Activated CD4-positive, alpha-beta T cell treated with anti-CD3 and anti-CD28 coated beads for 36 hours (primary cell): ENCODE measurements around the gene RTP3. TPM values are rescaled to one million over a fixed set of nuclear protein-coding genes. Genes with fewer than 3 reads are reported as not detected.
"Not testable (repeated sequence)": the region's sequence is repeated elsewhere in the genome, so short reads cannot be mapped to it uniquely, and the experiment has no call there.

ENCODE experiments used
- ATAC-seq: fragments of 200-7000 bp; cut with Tn5 transposase; one replicate; pipeline ENCODE4 v1.10.0; 2021; ENCODE audit warnings: mild to moderate bottlenecking, moderate library complexity
- CTCF ChIA-PET: fragments of 350-600 bp; sonication (Branson Sonifier 250); formaldehyde crosslinking; loops from one replicate; lab custom pipeline; 2021; ENCODE audit warnings: antibody characterized with exemption; lab: Charles Lee
- POLR2A ChIA-PET: fragments of 350-600 bp; sonication (Branson Sonifier 250); formaldehyde crosslinking; loops from one replicate; lab custom pipeline; 2021; ENCODE audit warnings: antibody characterized with exemption, inconsistent platforms; lab: Charles Lee
- DNase-seq: peaks from one replicate; pipeline ENCODE4 v3.0.0-alpha.2; 2020
- H3K27ac Mint-ChIP-seq: one replicate; pipeline ENCODE4 v1.8.0; 2021; ENCODE audit warnings: mixed read lengths
- H3K27me3 Mint-ChIP-seq: one replicate; pipeline ENCODE4 v1.8.0; 2021; ENCODE audit warnings: mixed read lengths
- H3K36me3 Mint-ChIP-seq: one replicate; pipeline ENCODE4 v1.8.0; 2021; ENCODE audit warnings: low read depth, mixed read lengths
- H3K4me1 Mint-ChIP-seq: one replicate; pipeline ENCODE4 v1.8.0; 2021; ENCODE audit warnings: mixed read lengths
- H3K4me3 Mint-ChIP-seq: one replicate; pipeline ENCODE4 v1.8.0; 2021; ENCODE audit warnings: mild to moderate bottlenecking, moderate library complexity, mixed read lengths
- H3K9me3 Mint-ChIP-seq: one replicate; pipeline ENCODE4 v1.8.0; 2021; ENCODE audit warnings: low read depth, mixed read lengths
- intact Hi-C, 2 experiments: fragments of 100-400 bp; cut with DNase I in 1 of 2; cut with micrococcal nuclease in 1 of 2; formaldehyde crosslinking; loops; one replicate each; pipeline versions ENCODE4 v1.14.2 to v1.15.1; 2022 to 2024; cut with DNase I, micrococcal nuclease
- total RNA-seq, 2 experiments: library from RNA; stranded (reverse); gene quantifications; one replicate each; pipeline ENCODE4 v1.2.3, GENCODE V29; 2021

Gene RTP3
- total RNA-seq, 2 experiments from 2014 or later = not detected

GRCh38 chr3:46492890-46493547 is 4.8 kb upstream of the RTP3 start:
- DNase-seq = no peak
- ChIA-PET CTCF (interaction anchor here (1.1 to 1.3 kb wide), 3 partner anchors 65 to 139 kb away, joined by 3 to 6 read pairs (median 4); no protein-coding TSS in a partner anchor), POLR2A (no interaction called here)
- Mint-ChIP-seq H3K27ac (no peak overlapping the region), H3K9me3 (no peaks in the 10 kb centered on the region), H3K4me3 (no peak overlapping the region), H3K36me3 (no peaks in the 10 kb centered on the region), H3K4me1 (peaks cover 14% of the 10 kb centered on the region), H3K27me3 (no peaks in the 10 kb centered on the region)
- intact Hi-C loops = no loop called here
- no peak for ATAC-seq

DNA sequence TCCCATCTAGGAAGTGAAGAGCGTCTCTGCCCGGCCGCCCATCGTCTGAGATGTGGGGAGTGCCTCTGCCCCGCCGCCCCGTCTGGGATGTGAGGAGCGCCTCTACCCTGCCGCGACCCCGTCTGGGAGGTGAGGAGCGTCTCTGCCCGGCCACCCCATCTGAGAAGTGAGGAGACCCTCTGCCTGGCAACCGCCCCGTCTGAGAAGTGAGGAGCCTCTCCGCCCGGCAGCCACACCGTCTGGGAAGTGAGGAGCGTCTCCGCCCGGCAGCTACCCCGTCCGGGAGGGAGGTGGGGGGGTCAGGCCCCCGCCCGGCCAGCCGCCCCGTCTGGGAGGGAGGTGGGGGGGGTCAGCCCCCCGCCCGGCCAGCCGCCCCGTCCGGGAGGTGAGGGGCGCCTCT is 3.3 kb upstream of the RTP3 start:
- H3K36me3 Mint-ChIP-seq, intact Hi-C loops, H3K4me3 Mint-ChIP-seq, H3K4me1 Mint-ChIP-seq, POLR2A ChIA-PET, H3K9me3 Mint-ChIP-seq, H3K27ac Mint-ChIP-seq, CTCF ChIA-PET, DNase-seq, H3K27me3 Mint-ChIP-seq, ATAC-seq: not testable (repeated sequence)

- CTCF ChIA-PET = interaction anchor here (0.9 to 7.8 kb wide), 4 partner anchors 7 to 133 kb away, joined by 3 to 60 read pairs (median 13); no protein-coding TSS in a partner anchor
- Mint-ChIP-seq H3K36me3 (no peaks in the 10 kb centered on the region), H3K9me3 (no peaks in the 10 kb centered on the region), H3K27me3 (no peaks in the 10 kb centered on the region), H3K27ac (no peak overlapping the region), H3K4me3 (no peak overlapping the region), H3K4me1 (peaks cover 8% of the 10 kb centered on the region)
- POLR2A ChIA-PET = no interaction called here
- DNase-seq = no peak
- ATAC-seq = no peak
- intact Hi-C loops = loop anchor here (1.0 to 2.0 kb wide), 2 partner anchors 62 to 63 kb away; no protein-coding TSS in a partner anchor
These were observed 1.8 kb upstream of the RTP3 start for GRCh38 chr3:46495901-46496456.

DNA sequence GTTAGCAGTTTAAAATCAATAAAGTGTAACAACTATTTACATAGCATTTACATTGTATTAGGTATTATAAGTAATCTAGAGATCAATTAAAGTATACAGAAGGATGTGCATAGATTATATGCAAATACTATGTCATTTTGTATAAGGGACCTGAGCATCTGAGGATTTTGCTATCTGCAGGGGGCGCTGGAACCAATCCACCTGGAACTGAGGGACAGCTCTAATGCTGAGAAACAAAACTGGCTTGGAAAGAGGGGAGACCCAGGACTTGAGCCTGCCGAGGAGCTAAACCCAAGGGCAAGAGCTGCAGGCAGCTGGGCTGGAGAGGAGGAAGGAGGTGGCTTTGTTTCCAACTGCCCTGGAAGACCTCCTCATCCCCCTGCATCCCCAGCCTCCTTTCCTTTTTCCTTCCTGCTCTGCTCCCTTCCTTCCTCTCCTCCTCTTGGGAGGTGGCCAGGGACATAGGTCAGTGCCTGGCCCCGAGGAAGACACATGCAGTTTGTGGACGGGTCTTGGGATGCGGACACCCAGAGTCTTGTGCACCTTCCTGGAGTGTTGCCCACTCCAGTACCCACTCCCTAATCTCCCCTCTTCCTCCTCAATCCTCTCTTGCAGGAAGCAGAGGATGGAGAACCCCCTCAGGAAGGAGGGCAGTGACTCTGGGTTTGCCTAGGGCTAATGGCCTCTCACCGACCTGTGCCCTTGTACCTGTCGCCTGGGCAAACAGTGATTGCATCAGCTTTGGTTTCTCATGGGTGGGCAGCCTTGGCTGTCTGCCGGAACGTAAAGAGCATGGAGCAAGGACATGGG is 825 bp upstream of the RTP3 start:
- no peaks in the 10 kb centered on the region for H3K9me3 Mint-ChIP-seq
- POLR2A ChIA-PET = no interaction called here
- no peaks in the 10 kb centered on the region for H3K36me3 Mint-ChIP-seq
- ATAC-seq = peak; percentile 53
- no peaks in the 10 kb centered on the region for H3K27me3 Mint-ChIP-seq
- H3K4me3 Mint-ChIP-seq = no peak overlapping the region
- DNase-seq = peak; percentile 71
- intact Hi-C loops = loop anchor here (1.0 to 2.0 kb wide), 2 partner anchors 61 to 62 kb away; no protein-coding TSS in a partner anchor
- H3K4me1 Mint-ChIP-seq = peaks cover 9% of the 10 kb centered on the region
- CTCF ChIA-PET = interaction anchor here (0.7 to 7.8 kb wide), 9 partner anchors 8 to 1133 kb away, joined by 3 to 60 read pairs (median 4); no protein-coding TSS in a partner anchor
- no peak overlapping the region for H3K27ac Mint-ChIP-seq

GRCh38 chr3:46498916-46499519 is 1.2 kb downstream of the RTP3 start:
- POLR2A ChIA-PET = no interaction called here
- ATAC-seq = no peak
- CTCF ChIA-PET = interaction anchor here (0.5 to 7.8 kb wide), 7 partner anchors 10 to 452 kb away, joined by 3 to 60 read pairs (median 3); no protein-coding TSS in a partner anchor
- Mint-ChIP-seq H3K9me3 (no peaks in the 10 kb centered on the region), H3K4me1 (peaks cover 20% of the 10 kb centered on the region), H3K36me3 (no peaks in the 10 kb centered on the region), H3K27ac (no peak overlapping the region), H3K27me3 (no peaks in the 10 kb centered on the region), H3K4me3 (no peak overlapping the region)
- intact Hi-C loops = no loop called here
- DNase-seq = no peak

- H3K4me3 Mint-ChIP-seq = no peak overlapping the region
- no peak overlapping the region for H3K27ac Mint-ChIP-seq
- intact Hi-C loops = loop anchor here in 1 of 2 experiments (5.0 kb wide), 1 partner anchor 36 kb away; no protein-coding TSS in a partner anchor
- CTCF ChIA-PET = interaction anchor here (0.7 to 7.8 kb wide), 3 partner anchors 12 to 163 kb away, joined by 4 to 60 read pairs (median 9); no protein-coding TSS in a partner anchor
- no peaks in the 10 kb centered on the region for H3K9me3 Mint-ChIP-seq
- no peaks in the 10 kb centered on the region for H3K27me3 Mint-ChIP-seq
- no peaks in the 10 kb centered on the region for H3K36me3 Mint-ChIP-seq
- POLR2A ChIA-PET = no interaction called here
- ATAC-seq = no peak
- no peak for DNase-seq
- peaks cover 32% of the 10 kb centered on the region for H3K4me1 Mint-ChIP-seq
These were observed 3.2 kb downstream of the RTP3 start for GRCh38 chr3:46500656-46501635.

GRCh38 chr3:46501702-46502101 is 3.9 kb downstream of the RTP3 start:
- Mint-ChIP-seq H3K9me3 (no peaks in the 10 kb centered on the region), H3K36me3 (no peaks in the 10 kb centered on the region), H3K4me1 (peaks cover 32% of the 10 kb centered on the region), H3K27me3 (no peaks in the 10 kb centered on the region), H3K27ac (no peak overlapping the region), H3K4me3 (no peak overlapping the region)
- POLR2A ChIA-PET = no interaction called here
- CTCF ChIA-PET = interaction anchor here (0.6 to 7.8 kb wide), 2 partner anchors 13 to 59 kb away, joined by 3 to 60 read pairs; no protein-coding TSS in a partner anchor
- ATAC-seq (no peak), DNase-seq (no peak)
- intact Hi-C loops = loop anchor here in 1 of 2 experiments (5.0 kb wide), 1 partner anchor 36 kb away; no protein-coding TSS in a partner anchor

- H3K27ac Mint-ChIP-seq = no peak overlapping the region
- no peak for ATAC-seq
- CTCF ChIA-PET = interaction anchor here (0.6 to 7.8 kb wide), 3 partner anchors 15 to 94 kb away, joined by 3 to 60 read pairs (median 3); no protein-coding TSS in a partner anchor
- no peak for DNase-seq
- peaks cover 32% of the 10 kb centered on the region for H3K4me1 Mint-ChIP-seq
- H3K9me3 Mint-ChIP-seq = no peaks in the 10 kb centered on the region
- H3K27me3 Mint-ChIP-seq = no peaks in the 10 kb centered on the region
- intact Hi-C loops = loop anchor here in 1 of 2 experiments (5.0 kb wide), 1 partner anchor 34 kb away; no protein-coding TSS in a partner anchor
- H3K36me3 Mint-ChIP-seq = no peaks in the 10 kb centered on the region
- H3K4me3 Mint-ChIP-seq = no peak overlapping the region
- POLR2A ChIA-PET = no interaction called here
These were observed 5.6 kb downstream of the RTP3 start for GRCh38 chr3:46503200-46503874.

- H3K9me3 Mint-ChIP-seq = no peaks in the 10 kb centered on the region
- intact Hi-C loops = loop anchor here in 1 of 2 experiments (5.0 kb wide), 1 partner anchor 33 kb away; no protein-coding TSS in a partner anchor
- no peaks in the 10 kb centered on the region for H3K27me3 Mint-ChIP-seq
- H3K4me3 Mint-ChIP-seq = no peak overlapping the region
- ATAC-seq (peak; percentile 67), DNase-seq (peak; percentile 58)
- no peaks in the 10 kb centered on the region for H3K36me3 Mint-ChIP-seq
- ChIA-PET POLR2A (no interaction called here), CTCF (interaction anchor here (2.1 kb wide), 1 partner anchor 16 kb away, joined by 7 read pairs; no protein-coding TSS in a partner anchor)
- no peak overlapping the region for H3K27ac Mint-ChIP-seq
- peaks cover 32% of the 10 kb centered on the region for H3K4me1 Mint-ChIP-seq
These were observed 7.0 kb downstream of the RTP3 start for GRCh38 chr3:46504789-46505188.
